ENCODE data around the gene IL2RA. TPM values are rescaled to one million over a fixed set of nuclear protein-coding genes. Genes with fewer than 3 reads are reported as not detected.
A peak's percentile ranks its signal among the peaks of the same experiment; 100 is the strongest.

IL2RA gene
- total and polyA plus RNA-seq, 2 experiments from 2014 or later: not detected

GRCh38 chr10:6088721-6089333 lies 26.7 kb upstream of the IL2RA start, which contains the start of gene RBM17:
RBM17 (plus strand) TSS chr10:6089034; CDS start chr10:6097066, 8,032 bp downstream.
- Histone ChIP-seq H3K27ac (ENCODE audit: low read depth) (no peak within 1 kb of the TSS; the same call in 1 of the 2 replicates), H3K9me2 (ENCODE audit: insufficient read depth) (no peaks in the 10 kb centered on the region), H3K4me2 (peak within 1 kb of the TSS; percentile 93), H4K20me1 (replicated peaks; ENCODE audit: insufficient read depth) (peaks cover 41% of the 10 kb centered on the region), H3K27me3 (ENCODE audit: insufficient read depth) (no peaks in the 10 kb centered on the region; the same call in 1 of the 2 replicates), H3K4me3 (peak within 1 kb of the TSS; percentile 86), H3F3A (replicated peaks; ENCODE audit: low read depth) (no peaks in the 10 kb centered on the region), H3K36me3 (ENCODE audit: insufficient read depth) (no peaks in the 10 kb centered on the region), H3K79me2 (replicated peaks; ENCODE audit: insufficient read depth) (peaks cover 46% of the 10 kb centered on the region), H2AFZ (no peak within 1 kb of the TSS), H3K4me1 (ENCODE audit: insufficient read depth) (peaks cover 29% of the 10 kb centered on the region)
- H3K9me3 Mint-ChIP-seq: no peaks in the 10 kb centered on the region; the same call in 2 of the 3 replicates
- H3K27ac Mint-ChIP-seq: peak within 1 kb of the TSS; percentile 68
- H3K4me1 Mint-ChIP-seq: peaks cover 45% of the 10 kb centered on the region
- ATAC-seq: peak; percentile 82
- H3K27me3 Mint-ChIP-seq (ENCODE audit: insufficient read depth, low read depth, poor library complexity): peaks cover 8% of the 10 kb centered on the region
- DNase-seq (ENCODE audit: low spot score): peak; percentile 93
- TF ChIP-seq CTCF (conservative IDR thresholded peaks at IDR 0.05; ENCODE audit: low read depth in 2 of 2) (peak; percentile 100), EZH2phosphoT487 (IDR thresholded peaks at IDR 0.05; ENCODE audit: unreplicated experiment) (no peak), ETS1 (IDR thresholded peaks at IDR 0.05) (peak; percentile 34; the same call in 1 of the 2 replicates), CREB1 (CRISPR knock-in tag; IDR thresholded peaks at IDR 0.05; ENCODE audit: low read depth) (peak; percentile 61), POLR2AphosphoS5 (IDR thresholded peaks at IDR 0.05; ENCODE audit: low read depth) (peak; percentile 61)
- peak within 1 kb of the TSS; percentile 89 for H3K4me3 Mint-ChIP-seq
- H3K36me3 Mint-ChIP-seq (ENCODE audit: low read depth): no peaks in the 10 kb centered on the region; the same call in 2 of the 3 replicates

- TF ChIP-seq CREB1 (CRISPR knock-in tag; IDR thresholded peaks at IDR 0.05; ENCODE audit: low read depth) (peak; percentile 67), REST (IDR thresholded peaks at IDR 0.05; ENCODE audit: unreplicated experiment) (no peak), EZH2phosphoT487 (IDR thresholded peaks at IDR 0.05; ENCODE audit: unreplicated experiment) (no peak), CTCF (conservative IDR thresholded peaks at IDR 0.05; ENCODE audit: low read depth in 2 of 2) (peak; percentile 90 to 92), ZNF331 (CRISPR knock-in tag; IDR thresholded peaks at IDR 0.05; ENCODE audit: low read depth) (no peak)
- H3K4me3 Mint-ChIP-seq: no peak overlapping the region
- Histone ChIP-seq H3K79me2 (replicated peaks; ENCODE audit: insufficient read depth) (peaks cover 24% of the 10 kb centered on the region), H4K20me1 (replicated peaks; ENCODE audit: insufficient read depth) (peaks cover 21% of the 10 kb centered on the region), H3K27ac (ENCODE audit: low read depth) (no peak overlapping the region), H3K36me3 (ENCODE audit: insufficient read depth) (no peaks in the 10 kb centered on the region), H3K4me2 (no peak overlapping the region), H3K4me1 (ENCODE audit: insufficient read depth) (peaks cover 20% of the 10 kb centered on the region), H3K9me2 (ENCODE audit: insufficient read depth) (no peaks in the 10 kb centered on the region), H2AFZ (peak overlapping the region; percentile 3; the same call in 1 of the 2 replicates), H3K27me3 (ENCODE audit: insufficient read depth) (no peaks in the 10 kb centered on the region; the same call in 1 of the 2 replicates), H3K4me3 (no peak overlapping the region), H3F3A (replicated peaks; ENCODE audit: low read depth) (no peaks in the 10 kb centered on the region)
- H3K27ac Mint-ChIP-seq: no peak overlapping the region
- no peaks in the 10 kb centered on the region; the same call in 2 of the 3 replicates for H3K36me3 Mint-ChIP-seq (ENCODE audit: low read depth)
- H3K27me3 Mint-ChIP-seq (ENCODE audit: insufficient read depth, low read depth, poor library complexity): peaks cover 8% of the 10 kb centered on the region
- no peaks in the 10 kb centered on the region; the same call in 1 of the 3 replicates for H3K9me3 Mint-ChIP-seq
- ATAC-seq: peak; percentile 76
- H3K4me1 Mint-ChIP-seq: peaks cover 38% of the 10 kb centered on the region
- peak; percentile 96 for DNase-seq (ENCODE audit: low spot score)
These were observed 24.4 kb upstream of the IL2RA start for GRCh38 chr10:6086375-6087233.

Measured in GM23338 (cell line).